Adipocyte (in vitro differentiated cells): ENCODE results near the gene GRK6.
"Not testable (repeated sequence)": the region's sequence is repeated elsewhere in the genome, so short reads cannot be mapped to it uniquely, and the experiment has no call there.

Experiments used
- DNase-seq: peaks from one replicate; pipeline ENCODE4 v3.0.0-alpha.2; 2015; ENCODE audit warnings: low read depth
- H3K27me3 ChIP-seq: replicated peaks from 2 replicates; pipeline ENCODE4 v1.7.0; 2013; ENCODE audit warnings: mild to moderate bottlenecking, low read length, moderate library complexity; ENCODE audit not compliant: control insufficient read depth, insufficient read depth
- H3K36me3 ChIP-seq: 2 replicates; pipeline ENCODE4 v1.7.0; 2013; ENCODE audit warnings: low read length, mild to moderate bottlenecking, moderate library complexity; ENCODE audit not compliant: control insufficient read depth, insufficient read depth, severe bottlenecking
- H3K4me1 ChIP-seq: 2 replicates; pipeline ENCODE4 v1.7.0; 2013; ENCODE audit warnings: mild to moderate bottlenecking, low read length, moderate library complexity; ENCODE audit not compliant: control insufficient read depth, insufficient read depth
- H3K4me3 ChIP-seq: 2 replicates; pipeline ENCODE4 v1.7.0; 2013; ENCODE audit warnings: mild to moderate bottlenecking, low read length, moderate library complexity
- H3K9ac ChIP-seq: 2 replicates; pipeline ENCODE4 v1.7.0; 2013; ENCODE audit warnings: mild to moderate bottlenecking, low read length, moderate library complexity
- H3K9me3 ChIP-seq: 2 replicates; pipeline ENCODE4 v1.7.0; 2013; ENCODE audit warnings: mild to moderate bottlenecking, low read length, moderate library complexity; ENCODE audit not compliant: control insufficient read depth

The GRK6 gene

DNA sequence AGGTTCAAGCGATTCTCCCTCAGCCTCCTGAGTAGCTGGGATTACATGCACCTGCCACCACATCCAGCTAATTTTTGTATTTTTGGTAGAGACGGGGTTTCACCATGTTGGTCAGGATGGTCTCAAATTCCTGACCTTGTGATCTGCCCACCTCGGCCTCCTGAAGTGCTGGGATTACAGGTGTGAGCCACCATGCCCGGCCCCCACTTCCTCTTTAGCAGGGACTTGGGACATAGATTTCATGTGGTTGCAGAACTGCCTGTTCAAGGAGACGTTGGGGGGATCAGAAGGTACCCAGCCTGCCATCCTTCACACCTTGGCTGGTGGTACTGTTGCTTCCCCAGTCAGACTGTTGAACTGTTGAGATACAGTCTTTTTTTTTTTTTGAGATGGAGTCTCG lies 9.4 kb upstream of the GRK6 start:
- DNase-seq, H3K4me3 ChIP-seq, H3K9me3 ChIP-seq, H3K4me1 ChIP-seq, H3K36me3 ChIP-seq, H3K9ac ChIP-seq: not testable (repeated sequence)
- H3K27me3 ChIP-seq: peaks cover 14% of the 10 kb centered on the region

- Histone ChIP-seq H3K27me3 (peaks cover 3% of the 10 kb centered on the region), H3K4me3 (no peak overlapping the region), H3K9me3 (no peaks in the 10 kb centered on the region), H3K4me1 (peaks cover 6% of the 10 kb centered on the region), H3K9ac (no peak overlapping the region), H3K36me3 (no peaks in the 10 kb centered on the region)
- DNase-seq: peak; percentile 52
Measured at GRCh38 chr5:177419046-177419445, 7.4 kb upstream of the GRK6 start.

- H3K9ac ChIP-seq, H3K27me3 ChIP-seq, H3K36me3 ChIP-seq, H3K4me3 ChIP-seq, H3K4me1 ChIP-seq, DNase-seq, H3K9me3 ChIP-seq: not testable (repeated sequence)
Measured at GRCh38 chr5:177420472-177420871, 6.0 kb upstream of the GRK6 start.

DNA sequence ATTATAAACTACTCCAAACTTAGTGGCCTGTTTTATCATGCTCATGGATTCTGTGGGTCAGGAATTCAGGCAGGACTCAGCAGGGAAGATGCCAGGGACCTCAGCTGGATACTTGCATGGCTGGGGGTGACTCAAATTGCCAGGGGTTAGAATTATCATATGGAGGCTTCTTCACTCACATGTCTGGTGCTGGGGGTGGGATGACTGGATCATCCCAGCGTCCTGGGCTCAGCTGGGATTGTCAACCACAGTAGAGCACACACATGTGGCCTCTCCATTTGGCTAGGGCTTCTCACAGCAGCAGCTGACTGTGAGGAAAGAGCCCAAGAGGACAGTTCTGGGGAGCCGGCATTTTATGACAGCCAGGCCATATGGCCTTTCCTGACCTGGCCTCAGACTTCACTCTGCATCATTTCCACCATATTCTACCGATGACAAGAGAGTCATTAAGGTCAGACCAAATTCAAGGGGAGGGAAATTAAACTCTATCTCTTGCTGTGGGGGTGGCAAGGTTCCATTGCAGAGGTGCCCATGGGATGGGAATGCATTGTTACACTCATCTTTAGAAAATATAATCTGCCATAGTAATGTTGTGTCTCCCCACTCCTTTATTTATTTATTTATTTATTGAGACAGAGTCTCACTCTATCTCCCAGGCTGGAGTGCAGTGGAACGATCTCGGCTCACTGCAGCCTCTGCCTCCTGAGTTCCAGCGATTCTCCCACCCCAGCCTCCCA lies 5.2 kb upstream of the GRK6 start:
- DNase-seq: no peak
- Histone ChIP-seq H3K9ac (no peak overlapping the region), H3K36me3 (no peaks in the 10 kb centered on the region), H3K9me3 (no peaks in the 10 kb centered on the region), H3K4me1 (peaks cover 10% of the 10 kb centered on the region), H3K27me3 (no peaks in the 10 kb centered on the region), H3K4me3 (no peak overlapping the region)

DNA sequence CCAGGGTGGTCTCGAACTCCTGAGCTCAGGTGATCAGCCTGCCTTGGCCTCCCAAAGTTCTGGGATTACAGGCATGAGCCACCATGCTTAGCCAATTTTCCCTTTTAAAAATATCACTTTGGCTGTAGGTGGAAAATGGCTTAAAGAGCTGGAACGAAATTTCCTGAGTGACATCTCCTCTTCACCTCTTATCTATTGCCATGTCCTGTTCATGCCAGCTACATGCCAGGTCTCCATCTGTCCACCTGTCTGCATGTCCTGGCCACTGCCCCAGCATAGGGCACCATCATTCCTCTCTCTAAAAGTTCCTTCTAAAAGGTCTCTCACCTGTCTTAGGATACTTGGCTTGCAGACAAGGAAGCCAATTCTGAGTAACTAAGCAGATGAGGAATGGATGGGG lies 2.8 kb upstream of the GRK6 start:
- Histone ChIP-seq H3K9me3 (no peaks in the 10 kb centered on the region), H3K9ac (no peak overlapping the region), H3K36me3 (no peaks in the 10 kb centered on the region), H3K4me3 (no peak overlapping the region), H3K27me3 (no peaks in the 10 kb centered on the region), H3K4me1 (peaks cover 18% of the 10 kb centered on the region)
- DNase-seq: no peak

GRCh38 chr5:177425196-177425800 lies 1.2 kb upstream of the GRK6 start:
- Histone ChIP-seq H3K9me3 (no peaks in the 10 kb centered on the region), H3K9ac (peak overlapping the region; percentile 90), H3K27me3 (no peaks in the 10 kb centered on the region), H3K4me3 (peak overlapping the region; percentile 88), H3K4me1 (peaks cover 18% of the 10 kb centered on the region), H3K36me3 (no peaks in the 10 kb centered on the region)
- DNase-seq: no peak

GRCh38 chr5:177425801-177426565 lies 493 bp upstream of the GRK6 start:
- peak overlapping the region; percentile 88 for H3K4me3 ChIP-seq
- DNase-seq: peak; percentile 100
- H3K27me3 ChIP-seq: no peaks in the 10 kb centered on the region
- H3K9me3 ChIP-seq: no peaks in the 10 kb centered on the region
- H3K36me3 ChIP-seq: no peaks in the 10 kb centered on the region
- H3K4me1 ChIP-seq: peaks cover 18% of the 10 kb centered on the region
- peak overlapping the region; percentile 90 for H3K9ac ChIP-seq

- Histone ChIP-seq H3K4me1 (peaks cover 18% of the 10 kb centered on the region), H3K4me3 (peak overlapping the region; percentile 81), H3K9ac (peak overlapping the region; percentile 93), H3K36me3 (no peaks in the 10 kb centered on the region), H3K9me3 (no peaks in the 10 kb centered on the region), H3K27me3 (no peaks in the 10 kb centered on the region)
- peak; percentile 22 for DNase-seq
Measured at GRCh38 chr5:177427211-177427822, 841 bp downstream of the GRK6 start.

DNA sequence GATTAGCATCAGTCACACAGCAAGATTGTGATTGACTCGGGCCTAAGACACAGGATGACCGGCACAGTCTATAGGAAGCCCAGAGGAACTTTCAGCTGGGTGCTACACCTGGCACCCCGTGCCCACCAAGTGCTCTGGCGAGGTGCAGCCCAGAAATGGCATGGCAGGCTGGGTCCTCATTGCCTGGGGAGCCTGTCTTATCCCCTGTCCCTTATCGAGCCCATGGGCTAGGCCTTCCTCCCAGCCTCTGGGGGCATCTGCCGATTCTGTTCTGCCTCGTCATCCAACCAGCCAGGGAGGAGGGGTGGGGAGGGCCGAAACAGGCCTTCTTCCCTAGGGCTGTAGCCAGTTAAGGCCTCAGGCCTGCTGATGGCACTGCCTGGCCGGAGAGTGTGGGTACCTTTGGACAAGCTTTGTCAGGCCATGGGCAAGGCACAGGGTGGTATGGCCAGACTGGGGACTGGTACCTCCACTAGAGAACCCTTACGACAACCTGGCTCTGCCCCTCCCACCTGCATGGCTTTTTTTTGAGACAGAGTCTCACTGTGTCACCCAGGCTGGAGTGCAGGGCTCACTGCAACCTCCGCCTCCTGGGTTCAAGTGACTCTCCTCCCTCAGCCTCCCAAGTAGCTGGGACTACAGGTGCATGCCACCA lies 1.6 kb downstream of the GRK6 start:
- Histone ChIP-seq H3K9me3 (no peaks in the 10 kb centered on the region), H3K36me3 (peaks cover 4% of the 10 kb centered on the region), H3K27me3 (no peaks in the 10 kb centered on the region), H3K4me3 (peak overlapping the region; percentile 81), H3K9ac (peak overlapping the region; percentile 93), H3K4me1 (peaks cover 18% of the 10 kb centered on the region)
- no peak for DNase-seq

- H3K36me3 ChIP-seq: peaks cover 4% of the 10 kb centered on the region
- H3K4me1 ChIP-seq: peaks cover 18% of the 10 kb centered on the region
- H3K4me3 ChIP-seq: no peak overlapping the region
- no peaks in the 10 kb centered on the region for H3K27me3 ChIP-seq
- no peak for DNase-seq
- H3K9ac ChIP-seq: no peak overlapping the region
- no peaks in the 10 kb centered on the region for H3K9me3 ChIP-seq
Measured at GRCh38 chr5:177428574-177429217, 2.2 kb downstream of the GRK6 start.
